ENCODE measurements around the gene EDDM13. TPM values are rescaled to one million over a fixed set of nuclear protein-coding genes. Genes with fewer than 3 reads are reported as not detected.

EDDM13 gene
- total and polyA plus RNA-seq, 9 donors: 0.28 TPM; not detected in 8

- Histone ChIP-seq H3K9me3 (no peaks in the 10 kb centered on the region), H3K27ac (no peak overlapping the region), H3K36me3 (no peaks in the 10 kb centered on the region), H3K4me1 (ENCODE audit: insufficient read depth) (no peaks in the 10 kb centered on the region), H3K27me3 (no peaks in the 10 kb centered on the region), H3K4me3 (no peak overlapping the region)
- no peak for DNase-seq
- TF ChIP-seq POLR2A (IDR thresholded peaks at IDR 0.05): no peak
- no peak for TF ChIP-seq CTCF (IDR thresholded peaks at IDR 0.05)
- TF ChIP-seq EP300 (IDR thresholded peaks at IDR 0.05): no peak
- intact Hi-C loops (cut with DNase I): no loop called here
- WGBS, 3 donors: 79 to 89% (median 87%) methylated on average over 8 of the region's 8 CpGs
Measured at GRCh38 chr19:56321254-56321988, 48.9 kb downstream of the EDDM13 start.

GRCh38 chr19:56321989-56322440 lies 49.5 kb downstream of the EDDM13 start:
- DNase-seq: no peak
- H3K27me3 ChIP-seq: no peaks in the 10 kb centered on the region
- no peak for TF ChIP-seq CTCF (IDR thresholded peaks at IDR 0.05)
- TF ChIP-seq EP300 (IDR thresholded peaks at IDR 0.05): no peak
- TF ChIP-seq POLR2A (IDR thresholded peaks at IDR 0.05): no peak
- WGBS, 3 donors: 65 to 70% (median 66%) methylated on average over 7 of the region's 7 CpGs
- H3K9me3 ChIP-seq: no peaks in the 10 kb centered on the region
- no peaks in the 10 kb centered on the region for H3K36me3 ChIP-seq
- H3K27ac ChIP-seq: no peak overlapping the region
- H3K4me1 ChIP-seq (ENCODE audit: insufficient read depth): no peaks in the 10 kb centered on the region
- no peak overlapping the region for H3K4me3 ChIP-seq
- intact Hi-C loops (cut with DNase I): no loop called here

GRCh38 chr19:56324436-56324835 lies 51.9 kb downstream of the EDDM13 start:
- intact Hi-C loops (cut with DNase I): no loop called here
- Histone ChIP-seq H3K4me1 (ENCODE audit: insufficient read depth) (no peaks in the 10 kb centered on the region), H3K36me3 (no peaks in the 10 kb centered on the region), H3K27me3 (no peaks in the 10 kb centered on the region), H3K27ac (no peak overlapping the region), H3K4me3 (no peak overlapping the region), H3K9me3 (no peaks in the 10 kb centered on the region)
- 71 to 84% (median 75%) methylated on average over 1 of the region's 1 CpG for WGBS, 3 donors
- DNase-seq: no peak
- no peak for TF ChIP-seq EP300 (IDR thresholded peaks at IDR 0.05)
- no peak for TF ChIP-seq CTCF (IDR thresholded peaks at IDR 0.05)
- TF ChIP-seq POLR2A (IDR thresholded peaks at IDR 0.05): no peak

GRCh38 chr19:56332695-56333094 lies 60.1 kb downstream of the EDDM13 start:
- no peak for DNase-seq
- Histone ChIP-seq H3K4me1 (ENCODE audit: insufficient read depth) (no peaks in the 10 kb centered on the region), H3K9me3 (peaks cover 0 to 3% of the 10 kb centered on the region in 2 donors), H3K27ac (no peak overlapping the region), H3K27me3 (no peaks in the 10 kb centered on the region), H3K4me3 (no peak overlapping the region), H3K36me3 (no peaks in the 10 kb centered on the region)
- intact Hi-C loops (cut with DNase I): no loop called here
- TF ChIP-seq EP300 (IDR thresholded peaks at IDR 0.05): no peak
- no peak for TF ChIP-seq POLR2A (IDR thresholded peaks at IDR 0.05)
- TF ChIP-seq CTCF (IDR thresholded peaks at IDR 0.05): no peak

Measured in ovary (tissue), 9 donors.